Effector memory CD4-positive, alpha-beta T cell (primary cell): ENCODE measurements around the gene CSRNP2.

Source experiments
- DNase-seq, 3 donors: peaks; one replicate each; pipeline ENCODE4 v3.0.0-alpha.2; 2020
- H3K27ac ChIP-seq: 2 replicates; pipeline ENCODE4 v1.7.0; 2013; ENCODE audit warnings: mild to moderate bottlenecking, low read length, moderate library complexity; ENCODE audit not compliant: insufficient read depth, poor library complexity, severe bottlenecking
- H3K27me3 ChIP-seq: replicated peaks from 2 replicates; pipeline ENCODE4 v1.7.0; 2013; ENCODE audit warnings: mild to moderate bottlenecking, low read length; ENCODE audit not compliant: insufficient read depth, control insufficient read depth, poor library complexity, severe bottlenecking
- H3K36me3 ChIP-seq: 2 replicates; pipeline ENCODE4 v1.7.0; 2013; ENCODE audit warnings: mild to moderate bottlenecking, low read length, moderate library complexity; ENCODE audit not compliant: control insufficient read depth, insufficient read depth
- H3K4me1 ChIP-seq: 2 replicates; pipeline ENCODE4 v1.7.0; 2013; ENCODE audit warnings: low read length, mild to moderate bottlenecking; ENCODE audit not compliant: control insufficient read depth, insufficient read depth, poor library complexity, severe bottlenecking
- H3K4me3 ChIP-seq: 2 replicates; pipeline ENCODE4 v1.7.0; 2013; ENCODE audit warnings: low read length, low read depth, mild to moderate bottlenecking; ENCODE audit not compliant: insufficient read depth, poor library complexity, severe bottlenecking
- H3K9me3 ChIP-seq: 2 replicates; pipeline ENCODE4 v1.7.0; 2013; ENCODE audit warnings: mild to moderate bottlenecking, low read length, moderate library complexity; ENCODE audit not compliant: control insufficient read depth

CSRNP2 gene

GRCh38 chr12:51033457-51034089 is 49.8 kb downstream of the CSRNP2 start:
- H3K27ac ChIP-seq = no peak overlapping the region
- H3K4me3 ChIP-seq = no peak overlapping the region
- no peaks in the 10 kb centered on the region for H3K4me1 ChIP-seq
- H3K27me3 ChIP-seq = no peaks in the 10 kb centered on the region
- no peaks in the 10 kb centered on the region for H3K9me3 ChIP-seq
- H3K36me3 ChIP-seq = no peaks in the 10 kb centered on the region
- DNase-seq = no peak

DNA sequence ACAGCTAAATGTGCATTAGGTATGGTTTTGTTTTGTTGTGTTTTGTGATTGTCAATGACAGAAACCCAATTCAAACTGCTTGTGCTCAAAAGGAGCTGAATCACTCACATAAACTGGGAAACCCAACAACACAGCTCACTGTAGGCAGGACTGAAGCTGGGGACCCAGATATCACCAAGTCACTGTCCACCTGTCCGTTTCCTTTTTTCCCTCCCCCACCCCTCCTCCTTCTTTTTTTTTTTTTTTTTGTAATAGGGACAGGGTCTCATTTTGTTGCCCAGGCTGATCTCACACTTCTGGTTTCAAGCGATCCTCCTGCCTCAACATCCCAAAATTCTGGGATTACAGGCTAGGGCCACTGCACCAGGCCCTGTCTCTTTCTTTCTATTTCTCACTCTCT is 50.3 kb downstream of the CSRNP2 start:
- Histone ChIP-seq H3K4me3 (no peak overlapping the region), H3K4me1 (no peaks in the 10 kb centered on the region), H3K9me3 (no peaks in the 10 kb centered on the region), H3K27ac (no peak overlapping the region), H3K27me3 (no peaks in the 10 kb centered on the region), H3K36me3 (no peaks in the 10 kb centered on the region)
- DNase-seq = no peak

- no peaks in the 10 kb centered on the region for H3K9me3 ChIP-seq
- no peak overlapping the region for H3K4me3 ChIP-seq
- peaks cover 12% of the 10 kb centered on the region for H3K4me1 ChIP-seq
- no peaks in the 10 kb centered on the region for H3K36me3 ChIP-seq
- no peak overlapping the region for H3K27ac ChIP-seq
- no peaks in the 10 kb centered on the region for H3K27me3 ChIP-seq
- no peak for DNase-seq
These were observed 54.6 kb downstream of the CSRNP2 start for GRCh38 chr12:51028813-51029150.

- no peak overlapping the region for H3K4me3 ChIP-seq
- H3K36me3 ChIP-seq = no peaks in the 10 kb centered on the region
- no peak overlapping the region for H3K27ac ChIP-seq
- H3K27me3 ChIP-seq = no peaks in the 10 kb centered on the region
- H3K4me1 ChIP-seq = peaks cover 16% of the 10 kb centered on the region
- no peaks in the 10 kb centered on the region for H3K9me3 ChIP-seq
- DNase-seq = no peak
These were observed 55.1 kb downstream of the CSRNP2 start for GRCh38 chr12:51028126-51028812.

DNA sequence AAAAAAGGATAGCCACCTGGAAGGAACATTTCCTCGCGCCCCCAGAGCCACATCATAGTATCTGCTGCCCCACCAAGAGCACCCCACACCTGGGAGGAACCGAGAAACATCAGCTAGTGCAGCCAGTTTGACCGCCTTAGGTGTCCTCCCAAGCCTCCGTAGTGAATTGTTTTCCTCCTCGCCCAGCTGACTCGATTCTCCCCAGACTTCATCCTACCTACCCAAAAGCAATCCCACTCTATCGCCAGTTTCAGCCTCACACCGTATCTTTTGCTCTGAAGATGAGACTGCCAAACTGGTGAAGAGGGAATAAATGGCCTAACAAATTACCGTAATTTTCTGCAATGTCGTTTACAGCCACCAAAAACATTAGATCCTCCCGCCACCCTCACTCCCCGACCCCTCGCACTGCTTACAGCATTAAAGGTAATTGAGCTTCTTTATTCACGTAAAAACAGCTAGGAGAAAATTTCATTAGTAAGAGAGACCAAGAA is 56.0 kb downstream of the CSRNP2 start:
- Histone ChIP-seq H3K27ac (no peak overlapping the region), H3K4me1 (peaks cover 18% of the 10 kb centered on the region), H3K9me3 (no peaks in the 10 kb centered on the region), H3K4me3 (no peak overlapping the region), H3K27me3 (no peaks in the 10 kb centered on the region), H3K36me3 (no peaks in the 10 kb centered on the region)
- DNase-seq = no peak

DNA sequence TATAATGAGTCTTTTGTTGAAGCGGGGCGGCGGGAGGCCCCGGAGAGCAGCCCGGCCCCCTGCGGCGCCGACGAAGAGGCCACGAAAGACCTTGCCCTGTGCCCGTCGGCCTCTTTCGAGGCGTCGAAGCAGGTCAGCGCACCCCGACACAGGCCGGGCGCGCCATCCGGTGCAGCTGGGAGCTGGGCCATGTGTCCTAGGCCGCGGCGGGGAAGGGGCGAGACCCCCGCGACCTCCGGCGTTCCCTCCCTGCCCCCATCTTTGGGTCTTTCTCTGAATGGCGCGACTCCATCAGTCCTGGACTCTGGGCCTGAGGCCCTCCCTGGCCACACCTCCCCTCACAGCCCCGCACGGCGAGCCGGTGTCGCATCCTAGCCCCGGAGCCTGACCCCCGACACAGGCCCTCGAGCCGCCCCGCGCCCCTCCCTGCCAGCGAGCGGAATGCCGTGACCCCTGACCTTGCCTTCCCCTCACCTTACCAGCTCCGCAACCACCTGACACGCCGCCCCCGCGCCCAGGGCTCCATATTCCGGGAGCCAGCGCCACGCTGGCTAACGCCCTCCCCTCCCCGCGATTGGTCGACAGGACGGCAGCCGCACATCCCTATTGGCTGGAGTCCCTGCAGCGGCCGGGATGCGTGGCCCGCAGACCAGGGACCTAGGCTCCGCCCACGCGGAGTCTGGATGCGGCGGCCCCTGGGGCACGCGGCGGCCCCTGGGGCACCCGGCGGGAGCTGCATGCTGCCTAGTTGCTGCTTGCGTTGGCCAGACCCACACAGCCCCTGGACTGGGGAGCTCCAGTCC is 57.4 kb downstream of the CSRNP2 start, which contains the start of gene SLC11A2:
SLC11A2 (minus strand) TSS at position 549 of the 803 bp plus-strand sequence. CDS start 15,656 bp downstream, outside the sequence.
- peak; percentile 85 to 90 (median 88) for DNase-seq
- H3K27me3 ChIP-seq = no peaks in the 10 kb centered on the region
- no peaks in the 10 kb centered on the region for H3K9me3 ChIP-seq
- H3K4me3 ChIP-seq = peak within 1 kb of the TSS; percentile 76
- peaks cover 19% of the 10 kb centered on the region for H3K4me1 ChIP-seq
- peak within 1 kb of the TSS; percentile 82 for H3K27ac ChIP-seq
- H3K36me3 ChIP-seq = no peaks in the 10 kb centered on the region

- Histone ChIP-seq H3K4me3 (peak overlapping the region; percentile 76), H3K27ac (peak overlapping the region; percentile 82), H3K4me1 (peaks cover 19% of the 10 kb centered on the region), H3K27me3 (no peaks in the 10 kb centered on the region), H3K9me3 (no peaks in the 10 kb centered on the region), H3K36me3 (no peaks in the 10 kb centered on the region)
- DNase-seq = no peak
These were observed 58.0 kb downstream of the CSRNP2 start for GRCh38 chr12:51025338-51025835.

- peak overlapping the region; percentile 82 for H3K27ac ChIP-seq
- H3K4me1 ChIP-seq = peaks cover 19% of the 10 kb centered on the region
- H3K27me3 ChIP-seq = no peaks in the 10 kb centered on the region
These were observed 59.6 kb downstream of the CSRNP2 start for GRCh38 chr12:51023625-51024382.

DNA sequence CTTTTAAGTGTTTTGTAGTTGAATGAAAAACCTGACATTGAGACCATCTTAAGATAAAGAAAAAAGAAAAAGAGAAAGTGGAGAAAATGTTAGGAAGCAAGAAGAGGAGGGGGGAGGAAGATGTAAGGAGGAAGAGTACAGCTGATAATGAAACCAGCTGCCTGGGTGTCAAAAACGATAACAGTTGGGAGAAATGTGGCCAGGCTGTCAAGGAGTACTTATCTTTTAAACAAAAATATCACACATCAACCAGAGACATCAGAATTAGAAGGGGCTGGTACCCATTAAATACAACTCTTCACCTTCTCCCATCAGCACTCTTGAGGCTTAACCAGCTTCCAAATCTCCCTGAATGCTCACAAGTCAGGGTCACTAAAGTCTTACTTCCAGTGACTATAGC is 61.7 kb downstream of the CSRNP2 start:
- Histone ChIP-seq H3K36me3 (no peaks in the 10 kb centered on the region), H3K9me3 (no peaks in the 10 kb centered on the region), H3K27me3 (no peaks in the 10 kb centered on the region), H3K4me1 (peaks cover 14% of the 10 kb centered on the region), H3K4me3 (no peak overlapping the region), H3K27ac (no peak overlapping the region)
- no peak for DNase-seq

More at GRCh38 chr12:51023625-51024382, 59.6 kb downstream of the CSRNP2 start:
- Histone ChIP-seq H3K4me3 (peak overlapping the region; percentile 76), H3K36me3 (no peaks in the 10 kb centered on the region), H3K9me3 (no peaks in the 10 kb centered on the region)
- DNase-seq = no peak
